ENCODE measurements around the gene STAG1. TPM values are rescaled to one million over a fixed set of nuclear protein-coding genes. Genes with fewer than 3 reads are reported as not detected.

The STAG1 gene
- total and polyA plus RNA-seq, 2 of the 13 experiments (the other 11 are each of a cell fraction or from before 2014, with no cell fraction given) = 6.2 to 25.9 TPM

DNA sequence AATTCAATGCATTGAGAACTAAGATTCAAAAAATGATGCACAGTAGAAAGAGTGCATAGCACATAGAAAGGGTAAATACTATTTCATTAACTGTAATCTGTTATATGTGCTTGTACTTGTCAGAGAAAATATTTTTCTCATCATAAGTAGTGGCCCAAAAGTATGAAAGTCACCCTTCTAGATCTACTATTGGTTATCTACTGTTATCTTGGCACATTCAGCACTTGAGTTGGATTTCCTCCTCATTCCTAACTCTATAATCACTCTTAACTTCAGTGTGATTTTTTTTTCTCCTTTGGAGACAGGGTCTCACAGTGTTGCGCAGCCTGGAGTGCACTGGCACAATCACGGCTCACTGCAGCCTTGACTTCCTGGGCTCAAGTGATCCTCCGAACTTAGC is 307.6 kb downstream of the STAG1 start:
- no peaks in the 10 kb centered on the region for H3K79me2 ChIP-seq (ENCODE audit: insufficient read depth, low read length)
- no peaks in the 10 kb centered on the region for H3K9me3 ChIP-seq (ENCODE audit: low read length)
- no peaks in the 10 kb centered on the region for H3K4me1 ChIP-seq (ENCODE audit: insufficient read depth, low read length)
- no peak overlapping the region for H3K27ac ChIP-seq (ENCODE audit: extremely low read length, insufficient read depth, low read length)
- no peak for TF ChIP-seq ZMAT3 (CRISPR knock-in tag; conservative IDR thresholded peaks at IDR 0.05)
- TF ChIP-seq TCF12 (IDR thresholded peaks at IDR 0.05) = no peak
- no peak for TF ChIP-seq TCF12 (CRISPR knock-in tag; IDR thresholded peaks at IDR 0.05)
- TF ChIP-seq, protein P1, sequence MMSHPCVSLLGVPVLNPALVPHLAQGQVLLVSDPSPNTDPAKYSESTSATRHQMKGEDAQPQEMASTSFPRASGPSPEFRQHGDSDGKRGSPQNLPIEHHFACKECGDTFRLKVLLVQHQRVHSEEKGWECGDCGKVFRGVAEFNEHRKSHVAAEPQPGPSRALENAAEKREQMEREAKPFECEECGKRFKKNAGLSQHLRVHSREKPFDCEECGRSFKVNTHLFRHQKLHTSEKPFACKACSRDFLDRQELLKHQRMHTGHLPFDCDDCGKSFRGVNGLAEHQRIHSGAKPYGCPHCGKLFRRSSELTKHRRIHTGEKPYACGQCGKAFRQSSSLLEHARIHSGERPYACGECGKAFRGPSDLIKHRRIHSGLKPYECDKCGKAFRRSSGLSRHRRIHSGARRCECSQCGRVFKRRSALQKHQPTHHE (CRISPR knock-in tag; IDR thresholded peaks at IDR 0.05; ENCODE audit: borderline replicate concordance) = no peak
- TF ChIP-seq MAFG (CRISPR knock-in tag; IDR thresholded peaks at IDR 0.05) = no peak
- TF ChIP-seq ZNF20 (CRISPR knock-in tag; IDR thresholded peaks at IDR 0.05) = no peak
- intact Hi-C loops (cut with micrococcal nuclease; ENCODE audit: unreplicated experiment) (no loop called here), in situ Hi-C loops (cut with HindIII; ENCODE audit: extremely low pct_ligation_motif_present, low pct_unique_long_range_greater_than_20kb) (no loop called here)
- no peak for ATAC-seq
- H3K4me2 ChIP-seq (ENCODE audit: low read depth, low read length) = no peak overlapping the region
- no peak overlapping the region for H2AFZ ChIP-seq (ENCODE audit: low read length)
- ChIA-PET CTCF (ENCODE audit: low intra/inter-chr PET ratio, low total read pairs) (no interaction called here), POLR2A (no interaction called here)
- H4K20me1 ChIP-seq (ENCODE audit: insufficient read depth, low read length) = no peaks in the 10 kb centered on the region
- no peak for FAIRE-seq
- WGBS (ENCODE audit: low lambda C conversion rate) = 94% methylated on average over 3 of the region's 3 CpGs
- no peaks in the 10 kb centered on the region for H3K27me3 ChIP-seq (ENCODE audit: control insufficient read depth in 1 of 2, insufficient read depth in 2 of 2, low read length in 2 of 2)
- no peak overlapping the region for H3K4me3 ChIP-seq (replicated peaks in 1 of 3; ENCODE audit: insufficient read depth in 1 of 3, low read depth in 2 of 3, low read length in 3 of 3)
- no peak overlapping the region for H3K9ac ChIP-seq (ENCODE audit: insufficient read depth, low read depth, low read length)
- H3K36me3 ChIP-seq (replicated peaks in 1 of 2; ENCODE audit: control insufficient read depth in 1 of 2, insufficient read depth in 2 of 2, low read length in 2 of 2) = 0 out of 5 replicates have a peak, but pooled peaks cover 0 to 13% of the 10 kb centered on the region in 2 experiments
- no peak for DNase-seq (ENCODE audit: low spot score)
- BruUV-seq (replicated peaks) = no TSS peak

DNA sequence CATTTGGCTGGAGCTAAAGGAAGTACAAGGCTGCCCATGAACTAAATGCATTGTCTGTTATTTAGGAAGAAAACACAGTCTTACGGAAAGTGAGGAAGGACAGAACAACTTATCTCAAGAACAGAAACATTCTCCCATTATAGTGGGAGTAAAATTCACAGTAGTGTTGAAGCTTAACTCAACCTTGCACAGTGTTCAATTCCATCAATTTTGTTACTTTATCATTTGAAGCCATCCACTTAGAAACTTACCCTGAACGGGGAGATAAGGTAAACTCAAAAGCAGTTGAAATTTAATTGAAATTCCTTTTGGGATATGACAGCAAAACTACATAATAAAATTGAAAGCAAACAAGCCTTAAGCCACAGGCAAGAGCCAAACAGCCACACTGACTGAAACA is 315.1 kb downstream of the STAG1 start:
- in situ Hi-C loops (cut with HindIII; ENCODE audit: extremely low pct_ligation_motif_present, low pct_unique_long_range_greater_than_20kb) = no loop called here
- CTCF ChIA-PET (ENCODE audit: low intra/inter-chr PET ratio, low total read pairs) = no interaction called here
- Histone ChIP-seq H3K9ac (ENCODE audit: insufficient read depth, low read depth, low read length) (no peak overlapping the region), H3K79me2 (ENCODE audit: insufficient read depth, low read length) (no peaks in the 10 kb centered on the region), H3K27me3 (ENCODE audit: control insufficient read depth in 1 of 2, insufficient read depth in 2 of 2, low read length in 2 of 2) (no peaks in the 10 kb centered on the region), H3K36me3 (replicated peaks in 1 of 2; ENCODE audit: control insufficient read depth in 1 of 2, insufficient read depth in 2 of 2, low read length in 2 of 2) (0 out of 5 replicates have a peak, but pooled peaks cover 0 to 2% of the 10 kb centered on the region in 2 experiments), H3K27ac (ENCODE audit: extremely low read length, insufficient read depth, low read length) (no peak overlapping the region), H3K4me3 (replicated peaks in 1 of 3; ENCODE audit: insufficient read depth in 1 of 3, low read depth in 2 of 3, low read length in 3 of 3) (no peak overlapping the region), H3K9me3 (ENCODE audit: low read length) (no peaks in the 10 kb centered on the region), H3K4me2 (ENCODE audit: low read depth, low read length) (no peak overlapping the region), H4K20me1 (ENCODE audit: insufficient read depth, low read length) (no peaks in the 10 kb centered on the region), H3K4me1 (ENCODE audit: insufficient read depth, low read length) (no peaks in the 10 kb centered on the region), H2AFZ (ENCODE audit: low read length) (no peak overlapping the region)
- DNase-seq (ENCODE audit: low spot score) = no peak
- FAIRE-seq = no peak
- no peak for ATAC-seq
- intact Hi-C loops (cut with micrococcal nuclease; ENCODE audit: unreplicated experiment) = no loop called here
- 100% methylated on average over 2 of the region's 2 CpGs for WGBS (ENCODE audit: low lambda C conversion rate)
- POLR2A ChIA-PET = no interaction called here
- no TSS peak for BruUV-seq (replicated peaks)
- TF ChIP-seq SIX1 (CRISPR knock-in tag; IDR thresholded peaks at IDR 0.05; ENCODE audit: borderline replicate concordance) (no peak), ZNF570 (CRISPR knock-in tag; IDR thresholded peaks at IDR 0.05; ENCODE audit: borderline replicate concordance) (no peak), ARNTL (CRISPR knock-in tag; IDR thresholded peaks at IDR 0.05) (no peak), KMT2A (CRISPR knock-in tag; IDR thresholded peaks at IDR 0.05) (no peak), ZNF407 (CRISPR knock-in tag; IDR thresholded peaks at IDR 0.05; ENCODE audit: not compliant biosample characterization) (no peak)

All from HepG2 (cell line).